D721Med (cell line): ENCODE measurements around the gene LPP.

Experiments used
- DNase-seq: peaks from one replicate; pipeline ENCODE4 v3.0.0; 2011; ENCODE audit warnings: low spot score; ENCODE audit not compliant: insufficient read length
- FAIRE-seq: peaks from 2 replicates; lab custom pipeline; 2011; peaks lifted over from hg19 to GRCh38; lab: Jason Lieb, UNC
- CTCF ChIP-seq: IDR thresholded peaks from 2 replicates; pipeline ENCODE4 v1.5.1; 2012; ENCODE audit warnings: mild to moderate bottlenecking, control low read depth; ENCODE audit not compliant: insufficient read depth; ENCODE audit errors: missing control alignments

Gene LPP

GRCh38 chr3:188649521-188649920 lies 495.6 kb downstream of the LPP start:
- no peak for TF ChIP-seq CTCF
- FAIRE-seq = no peak
- DNase-seq = no peak

GRCh38 chr3:188656196-188656982 lies 502.4 kb downstream of the LPP start:
- no peak for TF ChIP-seq CTCF
- DNase-seq = no peak
- FAIRE-seq = no peak

GRCh38 chr3:188658606-188659005 lies 504.6 kb downstream of the LPP start:
- no peak for DNase-seq
- no peak for FAIRE-seq
- TF ChIP-seq CTCF = no peak

GRCh38 chr3:188659449-188660090 lies 505.6 kb downstream of the LPP start:
- TF ChIP-seq CTCF = no peak
- DNase-seq (no peak), FAIRE-seq (no peak)

- no peak for TF ChIP-seq CTCF
- FAIRE-seq (no peak), DNase-seq (no peak)
These were observed 506.5 kb downstream of the LPP start for GRCh38 chr3:188660415-188660814.

- TF ChIP-seq CTCF = no peak
- DNase-seq (no peak), FAIRE-seq (no peak)
These were observed 507.8 kb downstream of the LPP start for GRCh38 chr3:188661806-188662205.

GRCh38 chr3:188662214-188662613 lies 508.3 kb downstream of the LPP start:
- TF ChIP-seq CTCF = no peak
- FAIRE-seq (no peak), DNase-seq (no peak)
